GM20431 (cell line): ENCODE data around the gene MAMDC2.
"Not testable (repeated sequence)": the region's sequence is repeated elsewhere in the genome, so short reads cannot be mapped to it uniquely, and the experiment has no call there.

Source experiments
- in situ Hi-C: fragments of 300-500 bp; cut with MseI, MboI; formaldehyde crosslinking; loops from one replicate; pipeline ENCODE4 v1.15.0; 2020; ENCODE audit warnings: low sequenced_read_pairs; ENCODE audit not compliant: unreplicated experiment

Gene MAMDC2

DNA sequence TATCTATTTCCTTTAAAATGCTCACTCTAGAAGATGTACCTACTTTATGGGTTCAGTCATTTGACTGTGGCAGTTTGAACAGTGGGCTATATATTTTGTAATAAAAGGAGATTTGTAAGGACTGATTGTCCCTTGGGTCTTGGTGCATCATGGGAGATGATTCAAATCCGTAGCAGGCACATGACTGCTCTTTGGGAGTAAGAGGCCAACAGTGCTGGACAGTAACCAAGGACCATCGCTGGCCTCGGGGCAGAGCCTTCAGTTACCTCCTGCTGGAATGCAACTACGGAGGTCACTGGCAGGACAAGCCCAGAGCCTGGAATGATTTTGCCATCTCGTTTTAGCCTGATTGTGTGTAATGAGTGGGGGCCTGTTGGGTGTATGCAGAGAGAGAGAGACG, 7.0 kb upstream of the MAMDC2 start:
- in situ Hi-C loops: no loop called here

DNA sequence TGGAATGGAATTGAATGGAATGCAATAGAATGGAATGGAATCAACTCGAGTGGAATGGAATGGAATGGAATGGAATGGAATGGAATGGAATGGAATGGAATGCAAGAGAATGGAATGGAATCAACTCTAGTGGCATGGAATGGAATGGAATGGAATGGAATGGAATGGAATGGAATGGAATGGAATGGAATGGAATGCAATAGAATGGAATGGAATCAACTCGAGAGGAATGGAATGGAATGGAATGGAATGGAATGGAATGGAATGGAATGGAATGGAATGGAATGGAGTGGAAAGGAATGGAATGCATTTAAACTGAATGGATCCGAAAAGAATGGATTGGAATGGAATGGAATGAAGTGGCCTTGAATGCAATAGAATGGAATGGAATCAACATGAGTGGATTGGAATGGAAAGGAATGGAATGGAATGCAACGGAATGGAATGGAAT, 5.5 kb upstream of the MAMDC2 start:
- in situ Hi-C loops: not testable (repeated sequence)

DNA sequence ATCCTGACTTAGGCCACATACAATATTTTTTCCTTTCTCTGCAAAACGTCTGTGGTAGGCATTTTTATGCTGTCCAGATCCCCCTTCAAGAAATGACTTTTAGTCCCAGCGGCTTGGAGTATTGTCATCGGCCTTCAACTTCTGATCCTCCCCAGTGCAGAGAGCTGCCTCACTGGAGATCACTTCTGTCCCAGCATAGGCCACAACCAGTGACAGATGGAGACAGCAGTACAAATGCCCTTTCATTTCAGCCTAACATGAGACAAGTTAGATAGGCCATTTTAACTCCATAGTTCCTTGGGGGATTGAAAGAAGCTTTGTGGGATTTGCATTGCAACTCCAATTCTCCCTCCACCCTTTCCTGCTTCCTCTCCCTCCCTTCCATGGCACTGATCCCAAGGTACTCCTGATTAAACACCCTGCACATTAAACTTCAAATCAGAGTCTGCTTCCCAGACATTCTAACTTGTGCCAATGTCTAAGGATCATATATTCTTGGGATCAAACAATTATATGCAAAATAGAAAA, 3.2 kb upstream of the MAMDC2 start:
- in situ Hi-C loops: no loop called here

DNA sequence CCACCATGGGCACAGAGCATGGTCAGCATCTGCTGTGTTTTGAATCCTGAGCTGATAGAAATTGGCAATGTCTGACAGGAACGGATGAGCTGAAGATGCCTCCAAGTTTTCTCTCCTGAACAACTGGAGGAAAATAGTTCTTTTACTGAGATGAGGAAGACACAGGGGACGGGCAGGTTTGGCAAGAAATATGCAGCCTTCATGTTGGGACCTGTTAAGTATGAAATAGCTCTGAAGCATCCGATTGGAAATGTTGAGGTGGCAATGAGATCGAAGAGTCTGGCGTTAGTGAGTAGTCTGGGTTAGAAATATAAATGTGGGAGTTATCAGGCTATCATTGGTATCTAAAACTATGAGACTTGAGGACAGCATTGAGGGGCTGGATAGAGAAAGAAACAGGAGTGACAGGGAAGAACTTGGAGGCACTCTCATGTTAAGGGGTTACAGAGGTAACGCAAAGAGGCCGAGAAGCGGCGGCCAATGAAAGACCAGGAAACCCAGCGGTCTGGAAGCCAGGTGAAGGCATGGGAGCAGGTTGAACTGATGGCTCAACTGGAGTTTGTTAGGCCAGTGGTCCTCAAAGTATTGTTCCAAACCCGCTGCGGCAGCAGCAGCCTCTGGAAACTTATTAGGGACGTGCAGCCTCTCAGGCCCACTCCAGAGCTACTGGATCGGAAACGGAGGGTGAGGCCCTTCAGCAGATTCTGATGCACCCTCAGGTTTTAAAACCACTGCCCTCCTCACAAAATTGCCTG, 1.0 kb upstream of the MAMDC2 start:
- in situ Hi-C loops: no loop called here

DNA sequence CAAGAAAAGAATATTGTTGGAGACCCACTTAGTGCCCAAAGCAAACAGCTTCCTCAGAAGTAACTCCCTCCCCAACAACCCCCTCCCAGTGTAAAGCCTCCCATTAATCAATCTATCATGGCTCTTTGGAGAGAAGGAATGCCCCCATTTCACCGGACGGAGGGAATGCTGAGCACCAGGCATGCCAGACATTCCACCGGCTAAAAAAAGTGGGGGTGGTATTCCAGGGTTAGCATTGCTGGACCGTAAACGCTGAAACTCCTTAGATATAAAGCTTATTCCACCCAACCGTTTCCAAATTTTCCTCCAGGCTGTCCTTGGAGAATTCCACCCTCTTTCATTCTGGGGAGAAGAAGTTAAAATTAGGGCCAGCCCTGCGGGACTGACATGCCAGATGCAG, 363 bp upstream of the MAMDC2 start:
- in situ Hi-C loops: no loop called here

DNA sequence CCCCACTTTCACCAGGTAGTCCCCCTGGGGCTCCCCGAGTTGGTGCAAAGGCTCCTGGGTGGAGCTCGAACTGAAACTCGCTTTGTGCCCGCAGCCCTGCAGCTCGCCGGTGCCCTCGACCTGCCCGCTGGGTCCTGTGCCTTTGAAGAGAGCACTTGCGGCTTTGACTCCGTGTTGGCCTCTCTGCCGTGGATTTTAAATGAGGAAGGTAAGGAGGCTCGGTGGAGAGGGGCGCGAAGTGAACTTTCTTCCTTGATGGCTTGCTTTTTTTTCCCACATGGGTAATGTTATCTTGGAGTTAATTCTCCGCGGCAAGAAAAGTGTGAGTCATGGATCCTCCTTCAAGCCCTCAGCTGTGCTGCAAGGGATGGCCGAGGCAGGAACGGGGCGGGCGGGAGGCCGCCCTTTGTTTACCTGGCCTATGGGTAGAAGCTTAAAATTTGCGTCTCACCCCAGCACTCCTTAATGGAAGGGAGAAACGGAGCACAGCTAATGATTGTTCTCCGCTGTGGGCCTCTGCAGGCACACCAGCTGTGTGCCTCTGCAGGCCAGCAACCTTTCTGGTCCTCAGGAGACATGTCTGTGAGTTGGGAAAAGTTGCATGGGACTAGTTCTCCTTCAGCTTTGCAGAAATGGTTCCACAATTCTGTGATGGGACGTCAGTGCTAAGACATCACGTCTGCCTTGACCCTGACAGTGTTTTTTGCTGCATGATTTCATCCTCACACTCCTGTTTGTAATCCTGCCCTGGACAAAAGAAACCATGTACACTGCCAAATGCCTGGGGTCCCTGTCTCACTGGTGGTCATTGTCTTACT, 1.1 kb downstream of the MAMDC2 start:
- in situ Hi-C loops: no loop called here

DNA sequence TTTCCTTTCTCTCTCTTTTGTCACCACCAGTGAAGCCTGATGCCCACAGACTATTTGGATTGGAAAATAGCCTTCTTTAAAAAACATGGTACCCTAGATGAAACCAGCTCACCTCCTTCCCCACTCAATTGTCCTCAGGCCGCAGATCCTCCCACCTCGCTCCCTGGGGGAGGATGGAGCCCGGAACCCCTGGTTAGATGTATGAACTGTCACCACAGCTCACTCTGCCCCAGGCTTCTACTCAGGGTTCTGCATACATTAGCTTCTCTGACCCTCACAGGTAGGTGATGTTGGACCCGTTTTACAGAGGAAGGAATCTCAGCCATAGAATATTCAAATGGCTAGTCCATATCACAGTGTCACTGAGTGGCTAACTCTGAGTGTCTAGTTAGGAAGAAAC, 1.8 kb downstream of the MAMDC2 start:
- in situ Hi-C loops: no loop called here

DNA sequence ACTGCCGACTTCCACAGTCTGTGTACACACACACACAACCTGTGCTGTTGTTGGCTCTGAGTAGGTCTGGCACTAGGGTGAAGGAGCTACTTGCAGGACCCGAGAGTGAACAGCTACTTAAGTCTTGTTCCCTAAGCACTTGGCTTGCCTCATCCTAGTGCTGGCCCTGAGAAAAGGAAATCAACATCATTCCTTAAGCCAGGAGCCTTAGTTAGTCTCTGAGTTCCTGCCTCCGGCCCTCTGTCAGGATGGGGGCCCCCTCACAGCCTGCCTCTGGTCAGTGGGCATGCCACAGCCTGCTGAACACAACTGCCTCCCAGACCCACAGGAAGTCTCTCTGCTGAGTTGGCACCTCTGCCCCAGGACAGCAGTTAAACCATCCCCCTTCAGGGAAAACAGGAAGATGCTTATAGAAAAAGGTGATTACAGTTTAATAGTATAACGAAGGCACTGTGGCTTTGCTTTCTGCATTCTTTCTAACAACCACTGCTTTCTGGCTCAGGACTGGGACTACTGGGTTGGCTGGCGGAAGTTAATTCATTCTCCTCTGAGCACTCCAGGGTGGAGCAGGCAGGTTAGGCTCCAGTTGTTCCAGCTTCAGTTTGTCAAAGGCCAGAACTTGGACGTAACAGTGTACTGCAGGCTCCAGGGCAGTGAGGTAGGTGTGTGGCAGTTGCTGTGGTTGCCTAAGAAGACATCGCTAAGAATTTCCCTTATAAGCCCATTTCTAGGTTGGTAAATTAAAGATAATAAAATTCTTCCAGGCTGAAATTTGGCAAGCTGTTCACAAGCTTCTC, 2.8 kb downstream of the MAMDC2 start:
- in situ Hi-C loops: no loop called here

DNA sequence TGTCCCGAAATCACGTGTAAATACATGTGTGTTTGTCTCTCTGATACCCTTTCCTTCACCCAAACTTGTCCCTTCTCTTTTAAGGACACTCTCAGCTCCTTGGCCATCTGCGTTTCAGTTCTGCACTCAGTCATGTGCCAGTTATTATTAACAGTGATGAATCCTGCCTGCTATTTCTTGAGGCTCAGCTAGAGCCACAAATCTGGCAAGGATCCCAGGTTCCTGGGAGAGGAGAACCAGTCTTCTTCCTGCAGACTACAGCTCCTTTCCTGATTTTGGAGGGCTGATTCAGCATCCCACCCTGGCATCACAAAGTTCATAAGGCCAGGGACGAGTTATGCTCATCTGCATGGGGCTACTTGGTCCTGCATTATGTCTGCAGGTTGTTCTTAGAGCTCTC, 5.6 kb downstream of the MAMDC2 start:
- in situ Hi-C loops: no loop called here

DNA sequence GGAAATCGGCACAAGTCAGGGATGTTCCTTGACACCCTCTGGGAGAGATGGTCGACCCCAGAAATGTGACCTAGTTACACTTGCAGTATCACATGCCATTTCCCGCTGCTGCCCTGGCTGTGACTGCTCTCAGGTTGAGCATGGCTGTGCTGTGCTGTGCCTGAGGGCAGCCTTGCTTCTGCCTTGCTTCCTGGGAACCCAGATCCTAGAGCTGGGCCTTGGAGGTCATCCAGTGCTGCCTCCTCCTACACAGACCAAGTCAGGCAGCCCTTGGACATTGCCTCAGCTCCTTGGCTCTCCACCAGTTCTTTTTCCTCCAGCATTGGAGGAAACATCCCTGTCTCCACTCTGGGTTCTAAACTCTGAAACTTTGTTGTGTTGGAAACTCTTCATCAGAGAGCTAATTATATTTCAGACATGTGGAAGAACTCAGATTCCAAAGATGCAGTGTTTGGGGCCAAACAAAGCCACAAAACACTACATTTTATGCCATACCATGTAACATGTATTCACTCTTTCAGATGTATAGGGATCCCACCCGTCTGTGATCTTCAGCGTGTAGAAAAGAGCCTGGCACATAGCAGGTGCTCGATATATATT, 6.1 kb downstream of the MAMDC2 start:
- in situ Hi-C loops: no loop called here

DNA sequence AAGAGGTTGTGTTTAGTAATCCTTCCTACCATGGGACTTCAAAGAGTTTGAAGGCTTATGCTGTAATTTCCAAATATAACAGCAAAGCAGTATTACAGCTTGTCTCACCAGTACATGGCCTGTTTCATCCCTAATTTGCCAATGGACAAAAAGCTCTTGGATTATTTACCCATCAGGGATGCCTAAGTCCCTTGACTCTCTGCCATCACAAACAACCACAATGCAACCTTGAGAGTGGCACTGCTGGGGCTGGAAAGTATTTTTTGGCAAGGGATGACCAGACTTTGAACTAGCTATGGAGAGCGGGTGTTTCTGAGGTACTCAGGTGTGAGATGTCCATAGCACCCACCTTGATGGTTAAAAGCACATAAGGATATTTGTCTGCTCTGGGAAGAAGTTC, 9.1 kb downstream of the MAMDC2 start:
- in situ Hi-C loops: no loop called here

DNA sequence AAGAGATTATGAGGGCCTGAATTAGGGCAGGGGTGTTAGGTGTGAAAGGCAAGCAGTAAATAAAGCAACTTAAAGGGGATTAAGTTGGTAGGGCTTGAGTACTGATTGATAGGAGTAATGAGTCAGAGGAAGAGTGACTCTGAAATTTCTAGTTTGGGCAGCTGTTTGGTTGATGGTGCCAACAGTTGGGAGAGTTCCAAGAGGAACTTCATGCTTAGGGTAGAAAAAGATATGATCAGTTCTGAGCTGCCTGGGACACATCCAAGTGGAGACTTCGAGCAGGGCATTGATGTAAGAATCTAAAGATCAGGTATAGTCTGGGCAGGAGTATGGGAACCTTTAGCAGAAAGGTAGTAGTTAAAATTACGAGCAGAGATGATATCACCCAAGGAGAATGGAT, 10.2 kb downstream of the MAMDC2 start:
- in situ Hi-C loops: no loop called here

DNA sequence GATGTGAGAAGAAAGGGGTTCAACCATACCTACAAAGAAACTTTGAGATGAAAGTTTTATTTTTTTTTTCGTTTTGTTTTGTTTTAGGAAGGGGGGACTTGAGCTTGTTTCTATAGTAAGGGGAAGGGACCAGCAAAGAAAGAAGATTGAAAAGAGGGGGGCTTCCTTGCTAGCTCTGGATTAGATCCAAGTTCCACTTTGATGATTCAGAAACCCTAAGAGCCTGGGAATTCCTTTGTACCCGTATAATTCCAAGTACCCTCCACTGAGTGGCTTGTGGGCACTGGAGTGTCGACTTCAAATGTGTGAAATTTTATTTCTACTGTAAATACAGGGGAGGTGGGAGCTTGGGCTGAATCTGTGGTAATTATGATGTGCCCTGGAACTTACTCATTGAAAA, 10.9 kb downstream of the MAMDC2 start:
- in situ Hi-C loops: no loop called here

DNA sequence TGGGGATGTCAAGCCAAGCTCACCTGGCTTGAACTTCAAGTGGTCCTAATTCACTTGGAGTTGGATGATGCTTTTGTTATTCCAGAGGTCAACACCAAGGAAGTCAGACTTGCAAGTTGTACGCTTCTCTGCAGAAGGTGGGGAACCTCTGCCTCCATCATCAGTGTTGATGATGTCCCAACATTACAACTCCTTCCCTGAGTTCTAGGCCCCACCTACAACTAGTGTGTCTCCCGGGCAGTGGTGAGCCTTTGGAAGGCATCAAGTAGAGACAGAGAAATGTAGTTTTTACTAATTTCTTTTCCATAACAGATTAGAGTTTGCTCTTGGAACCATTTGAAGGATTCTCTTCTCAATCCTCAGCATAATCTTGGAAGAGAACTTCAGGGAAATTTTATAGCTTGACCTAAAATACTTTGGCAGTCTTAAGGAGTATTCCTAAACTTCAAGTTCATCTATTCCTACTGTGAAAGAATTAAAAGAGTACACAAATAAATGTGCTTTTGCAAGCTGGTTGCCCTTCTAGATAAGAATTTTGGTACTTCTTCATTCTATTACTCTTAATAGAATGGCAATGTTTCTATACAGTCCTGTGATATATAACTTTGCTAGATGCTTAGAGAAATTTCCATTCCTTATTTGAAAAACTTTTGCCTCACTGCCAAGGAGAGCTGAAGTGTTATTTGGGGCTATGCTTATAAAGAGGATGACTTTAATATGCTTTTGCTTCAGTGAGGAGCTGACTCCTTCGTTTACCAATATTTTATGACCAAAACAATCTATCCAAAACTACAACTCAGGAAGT, 12.0 kb downstream of the MAMDC2 start:
- in situ Hi-C loops: no loop called here

DNA sequence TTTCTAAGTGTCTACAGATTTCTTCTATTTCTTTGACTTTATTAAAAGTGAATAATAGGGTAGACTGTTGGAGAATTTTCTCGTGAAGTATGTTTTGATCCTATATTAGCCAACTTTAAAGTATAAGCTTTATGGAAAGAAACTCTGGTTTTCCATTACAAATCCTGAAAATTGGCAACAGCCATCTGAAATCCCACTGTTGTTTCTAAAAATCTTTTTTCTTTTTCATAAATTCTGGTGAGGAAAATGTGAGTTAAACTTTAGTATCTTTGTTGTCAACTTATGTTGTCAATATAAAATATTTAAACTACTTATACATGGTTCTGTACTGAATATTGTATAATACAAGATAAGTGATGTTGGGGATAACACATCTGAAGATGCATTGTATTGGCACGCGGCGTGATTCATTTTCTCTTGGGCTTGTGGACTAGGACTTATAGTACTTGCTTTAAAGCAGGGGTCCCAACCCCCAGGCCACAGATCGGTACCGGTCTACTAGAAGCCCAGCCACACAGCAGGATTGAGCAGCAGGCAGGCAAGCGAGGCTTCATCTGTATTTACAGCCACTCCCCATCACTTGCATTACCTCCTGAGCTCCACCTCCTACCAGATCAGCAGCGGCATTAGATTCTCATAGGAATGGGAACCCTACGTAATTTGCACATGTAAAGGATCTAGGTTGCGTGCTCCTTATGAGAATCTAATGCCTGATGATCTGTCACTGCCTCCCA, 12.7 kb downstream of the MAMDC2 start:
- in situ Hi-C loops: no loop called here

DNA sequence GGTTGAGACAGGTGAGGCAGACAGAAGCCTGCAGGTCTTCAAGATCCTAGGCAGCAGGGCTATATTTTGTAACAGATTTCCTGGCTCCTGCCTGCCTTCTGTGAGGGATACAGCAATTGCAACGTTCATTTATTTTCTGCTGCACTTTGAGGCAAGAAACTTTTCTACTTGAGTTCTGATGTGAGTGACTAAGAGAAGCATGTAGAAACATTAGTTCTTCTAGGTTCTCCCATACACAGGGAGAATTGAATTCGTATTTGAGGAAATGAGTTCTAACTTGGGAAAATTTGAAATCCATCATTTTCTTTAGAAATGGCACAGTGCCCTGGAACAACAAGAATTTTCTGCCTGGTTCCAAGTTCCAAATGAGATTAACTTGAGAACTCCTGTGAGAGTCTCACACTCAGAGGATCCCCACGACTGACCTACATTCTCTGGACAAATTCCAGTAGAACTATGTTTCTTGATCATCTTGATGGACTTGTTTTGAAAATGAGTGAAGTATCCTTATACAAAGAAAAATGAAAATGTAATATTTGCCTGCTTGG, 15.0 kb downstream of the MAMDC2 start:
- in situ Hi-C loops: no loop called here

DNA sequence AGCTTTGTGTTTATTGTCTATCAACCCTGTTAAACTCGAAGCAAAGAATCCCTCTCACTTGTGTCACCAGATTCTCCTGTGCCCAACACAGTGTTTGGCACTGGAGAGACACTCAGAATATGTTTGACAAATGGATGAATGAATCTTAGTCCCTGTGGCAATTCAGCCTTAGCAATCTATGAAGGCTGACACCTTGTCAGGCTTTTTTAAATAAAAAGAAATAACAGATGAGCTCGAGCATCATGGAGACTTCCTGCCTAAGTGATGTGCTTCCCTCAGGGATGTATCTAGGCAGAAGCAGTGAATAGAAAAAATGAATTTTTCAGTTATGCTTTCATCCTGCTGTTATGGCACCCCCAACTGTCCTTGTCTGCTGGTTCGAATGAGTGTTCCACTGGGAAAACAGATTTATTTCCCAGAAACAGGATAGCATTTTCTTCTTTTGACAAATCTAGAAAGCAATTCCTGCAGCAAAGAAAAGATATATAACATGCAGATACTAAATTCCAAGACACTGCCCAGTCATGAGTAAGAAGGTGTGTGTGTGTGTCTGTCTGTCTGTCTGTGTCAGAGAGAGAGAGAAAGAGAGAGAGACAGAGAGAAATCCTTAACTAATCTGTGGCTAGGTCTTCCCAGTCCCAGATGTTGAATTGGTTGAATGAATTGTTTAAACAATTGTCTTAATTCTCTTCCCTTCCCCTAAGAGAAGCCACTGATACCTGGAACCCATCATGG, 16.7 kb downstream of the MAMDC2 start:
- in situ Hi-C loops: no loop called here
